NCI-H524 treated with DMSO at 0.1 percent for 48 hours (cell line): ENCODE results near the gene TROAP.
"Not testable (repeated sequence)": the region's sequence is repeated elsewhere in the genome, so short reads cannot be mapped to it uniquely, and the experiment has no call there.

Source experiments
- DNase-seq: peaks from one replicate; lab custom pipeline; 2025; lab: John Stamatoyannopoulos, UW

Gene TROAP

DNA sequence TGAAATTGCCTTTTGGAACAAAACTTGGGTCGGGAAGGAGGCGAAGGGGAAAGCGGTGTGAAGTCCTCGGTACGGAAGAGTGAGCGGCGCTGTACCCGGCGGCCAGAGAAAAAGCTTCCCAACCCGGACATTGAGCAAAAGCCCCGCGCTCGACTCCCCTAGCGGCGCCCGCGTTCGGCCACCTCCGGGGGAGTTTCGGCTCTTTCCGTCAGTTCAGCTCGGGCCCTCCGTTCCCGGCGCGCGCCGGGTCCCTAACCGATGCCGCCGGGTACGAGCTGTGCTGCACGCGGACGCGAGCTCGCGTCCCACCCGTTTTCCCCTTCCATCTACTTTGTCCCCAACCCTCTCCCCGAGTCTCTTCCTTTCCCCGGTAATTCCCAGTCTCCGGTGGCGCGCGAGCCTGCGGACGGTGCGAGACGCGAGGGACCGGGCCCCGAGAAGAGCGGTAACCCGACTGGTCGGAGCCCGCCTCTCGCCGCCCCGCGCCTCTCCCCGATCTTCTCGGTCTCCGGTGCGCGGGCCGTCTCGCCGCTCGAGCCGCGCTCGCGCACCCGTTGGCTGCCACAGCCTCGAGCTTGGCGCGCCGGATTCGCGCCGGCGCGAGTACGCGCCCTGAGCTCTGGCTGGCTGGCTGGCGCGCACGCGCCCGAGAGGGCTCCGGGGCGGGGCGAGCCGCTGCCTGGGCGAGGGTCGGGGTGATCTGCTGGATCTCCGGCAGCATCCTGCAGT, 43.8 kb downstream of the TROAP start:
- DNase-seq = peak; percentile 63

DNA sequence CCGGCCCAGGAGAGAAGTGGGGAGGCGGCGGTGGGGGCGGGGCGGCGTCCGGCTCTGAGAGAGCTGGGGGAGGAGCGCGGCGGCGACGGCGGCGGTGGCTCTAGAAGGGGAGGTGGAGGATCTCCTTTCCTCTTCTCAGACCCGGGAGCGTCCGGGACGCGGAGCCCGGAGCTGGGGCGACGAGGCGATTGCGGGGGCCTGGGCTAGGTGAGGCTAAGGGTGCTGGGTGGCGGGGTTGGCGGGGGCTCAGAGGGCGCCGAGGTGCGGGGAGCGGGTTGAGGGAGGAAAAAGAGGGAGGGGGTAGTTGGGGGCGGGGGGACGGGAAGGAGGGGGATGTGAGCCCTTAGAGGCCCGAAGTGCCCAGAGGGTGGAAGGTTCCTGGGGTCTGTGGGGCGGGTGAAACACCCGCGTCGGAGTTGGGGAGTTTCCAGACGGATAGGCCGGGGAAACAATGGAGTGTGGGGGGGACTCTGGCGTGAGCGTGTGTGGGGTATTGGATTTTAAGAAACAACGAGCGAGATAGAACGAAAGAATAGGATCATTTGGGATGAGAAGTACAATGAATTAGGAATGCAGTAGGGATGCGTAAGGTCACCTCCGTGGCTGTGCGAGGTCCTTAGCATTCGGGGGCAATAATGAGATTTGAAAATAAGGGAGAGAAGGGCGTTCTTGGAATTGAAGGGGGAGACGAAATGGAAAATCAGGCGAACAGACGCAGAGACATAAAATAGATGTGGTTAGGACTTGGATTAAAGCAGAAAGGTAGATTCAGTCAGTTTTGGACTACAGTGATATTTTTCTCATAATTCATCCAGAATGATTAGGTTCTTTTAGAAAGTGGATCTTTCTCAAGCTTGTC, 44.6 kb downstream of the TROAP start, which contains the start of gene SPATS2:
Gene SPATS2, plus strand, starts transcription at position 82 of the 859 bp plus-strand sequence. CDS start 93,551 bp downstream, outside the sequence.
- no peak for DNase-seq

DNA sequence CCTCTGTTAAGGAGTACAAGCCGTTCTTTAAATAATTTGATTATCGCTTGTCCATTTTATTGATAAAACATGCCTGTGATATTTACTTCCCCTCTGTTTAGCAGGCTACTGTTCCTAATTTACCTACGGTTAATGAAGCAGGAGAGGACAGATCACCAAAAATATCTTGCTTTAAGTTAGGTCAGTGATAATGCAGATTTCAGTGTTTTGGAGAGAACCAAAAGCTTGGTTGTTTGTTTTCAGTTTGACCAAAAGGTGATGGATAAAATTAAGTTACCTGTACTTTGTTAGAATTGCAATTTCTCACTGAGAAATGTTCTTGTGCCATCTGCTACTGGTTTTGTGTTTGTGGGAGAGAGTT, 45.2 kb downstream of the TROAP start:
- DNase-seq = no peak

DNA sequence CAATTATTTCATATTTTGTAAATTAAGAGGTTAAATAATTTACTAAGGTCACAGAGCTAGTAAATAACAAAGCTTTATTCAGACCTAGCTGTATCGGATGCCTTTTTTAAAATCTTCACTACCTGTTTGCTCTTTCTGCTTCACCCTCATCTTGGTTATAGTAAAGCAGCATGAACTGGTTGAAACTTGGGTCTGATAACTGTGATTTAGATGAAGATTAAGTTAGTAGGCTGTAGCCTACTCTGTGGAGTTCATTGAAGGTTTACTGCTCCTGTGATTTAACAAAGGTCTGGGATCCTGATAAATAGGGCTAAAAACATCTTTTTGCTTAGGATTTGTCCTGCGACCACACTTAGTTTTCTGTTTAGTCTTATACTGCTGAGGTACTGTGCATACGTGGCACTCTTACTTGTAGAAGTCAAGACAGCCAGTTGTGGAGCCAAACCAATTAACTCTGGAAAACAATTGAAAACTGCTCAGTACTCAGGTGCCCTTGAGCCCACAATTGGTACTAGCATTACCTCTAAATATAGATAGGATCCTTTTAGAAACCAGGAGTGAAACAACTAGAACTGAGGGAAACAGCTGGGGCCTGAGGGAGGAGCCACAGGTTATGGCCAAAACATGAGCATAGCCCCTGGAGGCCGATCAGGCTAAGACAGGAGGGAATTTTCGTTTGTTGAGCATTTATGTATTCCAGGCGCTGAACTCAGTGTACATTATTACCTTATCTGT, 46.5 kb downstream of the TROAP start:
- no peak for DNase-seq

DNA sequence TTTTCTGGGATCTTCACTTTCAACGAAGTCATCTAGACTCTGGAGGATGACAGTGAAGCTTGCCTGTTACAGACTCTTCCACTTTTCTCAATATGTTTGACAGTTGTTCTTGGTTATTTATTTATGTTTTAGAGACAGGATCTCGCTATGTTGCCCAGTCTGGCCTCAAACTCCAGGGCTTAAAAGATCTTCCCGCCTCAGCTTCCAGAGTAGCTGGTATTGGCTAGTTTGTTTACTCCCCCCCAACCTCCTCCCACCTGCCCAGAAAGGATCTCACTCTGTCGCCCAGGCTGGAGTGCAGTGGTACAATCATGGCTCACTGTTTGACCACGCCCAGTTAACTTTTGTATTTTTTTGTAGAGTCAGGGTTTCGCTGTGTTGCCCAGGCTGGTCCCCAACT, 47.5 kb downstream of the TROAP start:
- DNase-seq = no peak

DNA sequence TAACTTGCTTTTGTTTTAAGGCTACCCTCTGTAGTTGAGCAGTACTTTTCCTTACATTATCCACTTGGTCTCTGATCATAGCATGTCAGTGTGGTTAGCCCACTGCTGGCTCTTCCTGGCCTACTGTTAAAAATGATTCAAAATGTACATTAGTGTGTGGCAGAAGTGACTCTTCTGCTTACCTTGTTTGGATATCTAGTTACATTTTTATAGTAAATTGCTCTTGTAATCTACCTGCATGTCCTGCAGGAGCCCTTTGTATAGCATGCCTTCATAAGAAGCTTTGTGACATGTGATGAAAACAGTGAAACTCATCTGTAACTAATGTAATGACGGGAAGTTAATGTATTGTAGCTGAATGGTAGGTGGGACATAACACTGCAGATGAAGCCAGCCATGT, 52.4 kb downstream of the TROAP start:
- DNase-seq = no peak

DNA sequence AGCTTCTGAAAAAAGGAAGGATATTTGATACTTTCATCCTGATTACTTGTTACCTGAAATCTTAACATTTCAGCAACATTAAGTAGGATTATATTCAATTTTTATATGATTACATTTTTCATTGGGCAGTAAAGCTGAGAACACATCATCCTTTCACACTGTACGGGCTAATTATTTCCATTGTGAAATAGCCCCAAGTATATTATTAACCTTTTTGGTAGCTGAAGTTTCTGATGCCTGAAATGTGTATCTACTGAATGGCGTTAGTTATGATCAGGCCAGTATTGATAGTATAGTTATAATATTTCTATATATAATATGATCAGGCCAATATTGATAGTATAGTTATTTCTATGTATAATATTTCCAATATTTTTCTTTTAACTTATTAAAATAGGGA, 54.3 kb downstream of the TROAP start:
- no peak for DNase-seq

DNA sequence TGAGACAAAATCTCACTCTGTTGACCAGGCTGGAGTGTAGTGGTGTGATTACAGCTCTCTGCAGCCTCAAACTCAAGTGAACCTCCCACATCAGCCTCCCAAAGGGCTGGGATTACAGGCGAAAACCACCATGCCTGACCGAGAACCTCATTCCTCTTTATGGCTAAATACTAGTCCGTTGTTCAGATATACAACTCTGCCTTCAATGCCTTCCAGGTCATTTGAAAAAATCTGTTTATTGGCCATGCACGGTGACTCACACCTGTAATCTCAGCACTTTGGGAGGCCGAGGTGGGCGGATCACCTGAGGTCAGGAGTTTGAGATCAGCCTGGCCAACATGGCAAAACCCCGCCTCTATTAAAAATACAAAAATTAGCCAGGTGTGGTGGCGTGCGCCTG, 57.1 kb downstream of the TROAP start:
- DNase-seq = not testable (repeated sequence)
